ENCODE measurements around the gene SLC25A33. TPM values are rescaled to one million over a fixed set of nuclear protein-coding genes. Genes with fewer than 3 reads are reported as not detected.

Gene SLC25A33
- total RNA-seq, 1 donor from 2014 or later = 13.3 TPM

GRCh38 chr1:9593147-9593491, 53.9 kb downstream of the SLC25A33 start:
- peaks cover 42% of the 10 kb centered on the region for H3K4me1 Mint-ChIP-seq
- H3K4me3 Mint-ChIP-seq = peak overlapping the region; percentile 92
- no peak for TF ChIP-seq CTCF (conservative IDR thresholded peaks at IDR 0.05)
- no peaks in the 10 kb centered on the region for H3K27me3 Mint-ChIP-seq (ENCODE audit: low read depth)
- no peaks in the 10 kb centered on the region for H3K9me3 Mint-ChIP-seq
- H3K36me3 Mint-ChIP-seq (ENCODE audit: low read depth) = peaks cover 4% of the 10 kb centered on the region
- peak overlapping the region; percentile 75 for H3K27ac Mint-ChIP-seq (ENCODE audit: unreplicated experiment)
- no peak for DNase-seq (ENCODE audit: low read depth, low spot score)

GRCh38 chr1:9593492-9594465, 54.5 kb downstream of the SLC25A33 start:
- no peak for TF ChIP-seq CTCF (conservative IDR thresholded peaks at IDR 0.05)
- Mint-ChIP-seq H3K4me1 (peaks cover 39% of the 10 kb centered on the region), H3K9me3 (no peaks in the 10 kb centered on the region), H3K36me3 (ENCODE audit: low read depth) (peaks cover 4% of the 10 kb centered on the region), H3K4me3 (peak overlapping the region; percentile 92), H3K27ac (ENCODE audit: unreplicated experiment) (peak overlapping the region; percentile 81), H3K27me3 (ENCODE audit: low read depth) (no peaks in the 10 kb centered on the region)
- peak; percentile 82 for DNase-seq (ENCODE audit: low read depth, low spot score)

- no peak for TF ChIP-seq CTCF (conservative IDR thresholded peaks at IDR 0.05)
- H3K27me3 Mint-ChIP-seq (ENCODE audit: low read depth) = no peaks in the 10 kb centered on the region
- H3K9me3 Mint-ChIP-seq = no peaks in the 10 kb centered on the region
- no peak for DNase-seq (ENCODE audit: low read depth, low spot score)
- H3K36me3 Mint-ChIP-seq (ENCODE audit: low read depth) = peaks cover 3% of the 10 kb centered on the region
- peaks cover 38% of the 10 kb centered on the region for H3K4me1 Mint-ChIP-seq
- H3K4me3 Mint-ChIP-seq = no peak overlapping the region
- H3K27ac Mint-ChIP-seq (ENCODE audit: unreplicated experiment) = peak overlapping the region; percentile 71
Measured at GRCh38 chr1:9594471-9595155, 55.3 kb downstream of the SLC25A33 start.

GRCh38 chr1:9595156-9595967, 56.1 kb downstream of the SLC25A33 start:
- no peaks in the 10 kb centered on the region for H3K36me3 Mint-ChIP-seq (ENCODE audit: low read depth)
- peak overlapping the region; percentile 75 for H3K27ac Mint-ChIP-seq (ENCODE audit: unreplicated experiment)
- DNase-seq (ENCODE audit: low read depth, low spot score) = no peak

More at GRCh38 chr1:9595156-9595967, 56.1 kb downstream of the SLC25A33 start:
- no peaks in the 10 kb centered on the region for H3K27me3 Mint-ChIP-seq (ENCODE audit: low read depth)
- TF ChIP-seq CTCF (conservative IDR thresholded peaks at IDR 0.05) = no peak
- peaks cover 33% of the 10 kb centered on the region for H3K4me1 Mint-ChIP-seq
- no peak overlapping the region for H3K4me3 Mint-ChIP-seq
- no peaks in the 10 kb centered on the region for H3K9me3 Mint-ChIP-seq
